ENCODE measurements around the gene SUB1.

Gene SUB1

DNA sequence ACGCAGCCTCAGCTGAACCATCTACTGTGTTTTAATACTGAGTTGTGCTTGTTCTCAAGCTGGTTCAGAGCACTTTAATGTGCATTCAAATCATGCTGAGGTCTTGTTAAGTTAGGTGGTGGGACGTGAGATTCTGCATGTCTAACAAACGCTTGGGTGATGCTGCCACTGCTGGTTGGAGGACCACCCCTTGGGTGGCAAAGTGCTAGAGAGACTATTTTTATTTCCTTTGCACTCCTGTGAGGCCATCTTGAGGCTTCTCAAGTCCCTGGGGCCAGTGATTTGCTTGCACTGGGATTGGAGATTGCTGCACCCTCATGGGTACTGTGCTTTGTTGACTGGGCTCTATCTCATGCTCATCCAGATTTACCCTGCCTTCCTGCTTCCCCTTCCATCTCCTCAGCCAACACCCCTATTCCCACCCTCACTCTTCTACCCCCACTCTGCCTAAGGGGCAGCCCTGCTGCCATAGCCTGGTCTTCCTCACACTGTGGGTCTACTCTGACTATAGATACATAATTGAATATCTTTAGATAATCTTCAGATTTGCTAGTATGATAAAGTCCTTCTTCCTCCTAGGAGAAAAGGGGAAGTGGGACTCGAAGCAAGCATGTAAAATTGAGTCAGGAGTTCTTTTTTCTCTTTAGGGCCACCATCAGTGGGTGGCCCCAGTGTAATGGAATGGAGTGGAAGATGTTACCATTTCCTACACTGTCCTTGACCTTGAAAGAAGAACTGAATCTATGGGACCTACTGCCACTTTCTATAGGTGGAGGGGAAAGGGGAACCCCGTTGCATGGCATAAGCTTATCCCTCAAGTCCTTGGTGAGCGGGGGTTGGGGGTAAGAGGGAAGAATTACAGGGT, 45.1 kb upstream of the SUB1 start:
- peak; percentile 99 for TF ChIP-seq SPI1 (IDR thresholded peaks at IDR 0.05; ENCODE audit: borderline replicate concordance, low read depth)
- no peak for TF ChIP-seq REST (IDR thresholded peaks at IDR 0.05; ENCODE audit: insufficient replicate concordance, low read depth)
- peak overlapping the region; percentile 45 for H3K27ac ChIP-seq (replicated peaks)
- H3K27me3 ChIP-seq (ENCODE audit: insufficient read depth, poor library complexity, severe bottlenecking): no peaks in the 10 kb centered on the region
- H3K4me3 ChIP-seq (replicated peaks; ENCODE audit: insufficient read depth, low read length): no peak overlapping the region
- DNase-seq (ENCODE audit: low read depth in 1 of 2, low spot score in 1 of 2): peak in 1 of 2 experiments; percentile 75

- DNase-seq (ENCODE audit: low read depth in 1 of 2, low spot score in 1 of 2): no peak
- H3K27ac ChIP-seq (replicated peaks): peak overlapping the region; percentile 45
- H3K4me3 ChIP-seq (replicated peaks; ENCODE audit: insufficient read depth, low read length): no peak overlapping the region
- TF ChIP-seq POLR2AphosphoS5 (IDR thresholded peaks at IDR 0.05; ENCODE audit: low read depth) (no peak), SPI1 (IDR thresholded peaks at IDR 0.05; ENCODE audit: borderline replicate concordance, low read depth) (no peak), GABPA (IDR thresholded peaks at IDR 0.05; ENCODE audit: low read depth) (no peak), CTCF (IDR thresholded peaks at IDR 0.05; ENCODE audit: insufficient read depth, low read length) (no peak), REST (IDR thresholded peaks at IDR 0.05; ENCODE audit: insufficient replicate concordance, low read depth) (no peak)
- H3K27me3 ChIP-seq (ENCODE audit: insufficient read depth, poor library complexity, severe bottlenecking): no peaks in the 10 kb centered on the region
Observed at GRCh38 chr5:32541241-32541640, 44.1 kb upstream of the SUB1 start.

- TF ChIP-seq SPI1 (IDR thresholded peaks at IDR 0.05; ENCODE audit: borderline replicate concordance, low read depth) (no peak), GABPA (IDR thresholded peaks at IDR 0.05; ENCODE audit: low read depth) (no peak), POLR2AphosphoS5 (IDR thresholded peaks at IDR 0.05; ENCODE audit: low read depth) (no peak), REST (IDR thresholded peaks at IDR 0.05; ENCODE audit: insufficient replicate concordance, low read depth) (no peak), CTCF (IDR thresholded peaks at IDR 0.05; ENCODE audit: insufficient read depth, low read length) (no peak)
- H3K4me3 ChIP-seq (replicated peaks; ENCODE audit: insufficient read depth, low read length): no peak overlapping the region
- DNase-seq (ENCODE audit: low read depth in 1 of 2, low spot score in 1 of 2): peak; percentile 28 to 78
- no peaks in the 10 kb centered on the region for H3K27me3 ChIP-seq (ENCODE audit: insufficient read depth, poor library complexity, severe bottlenecking)
- H3K27ac ChIP-seq (replicated peaks): no peak overlapping the region; the same call in 1 of the 2 replicates
Observed at GRCh38 chr5:32542216-32543059, 42.9 kb upstream of the SUB1 start.
